ENCODE results near the gene CIROP.

CIROP gene

GRCh38 chr14:23141706-23142444, 37.1 kb upstream of the CIROP start:
- TF ChIP-seq POLR2A (IDR thresholded peaks at IDR 0.05; ENCODE audit: low read depth, low read length) = no peak
- peak; percentile 15 for DNase-seq (ENCODE audit: insufficient read length, low spot score)
- no peak for FAIRE-seq

GRCh38 chr14:23140371-23140770, 35.6 kb upstream of the CIROP start:
- TF ChIP-seq POLR2A (IDR thresholded peaks at IDR 0.05; ENCODE audit: low read depth, low read length) = no peak
- FAIRE-seq = no peak
- no peak for DNase-seq (ENCODE audit: insufficient read length, low spot score)

- DNase-seq (ENCODE audit: insufficient read length, low spot score) = no peak
- no peak for TF ChIP-seq POLR2A (IDR thresholded peaks at IDR 0.05; ENCODE audit: low read depth, low read length)
- FAIRE-seq = no peak
These were observed 35.1 kb upstream of the CIROP start for GRCh38 chr14:23139874-23140273.

GRCh38 chr14:23137813-23138535, 33.2 kb upstream of the CIROP start:
- no peak for TF ChIP-seq POLR2A (IDR thresholded peaks at IDR 0.05; ENCODE audit: low read depth, low read length)
- no peak for FAIRE-seq
- no peak for DNase-seq (ENCODE audit: insufficient read length, low spot score)

GRCh38 chr14:23137192-23137812, 32.5 kb upstream of the CIROP start:
- FAIRE-seq (no peak), DNase-seq (ENCODE audit: insufficient read length, low spot score) (no peak)
- no peak for TF ChIP-seq POLR2A (IDR thresholded peaks at IDR 0.05; ENCODE audit: low read depth, low read length)

GRCh38 chr14:23136566-23137133, 31.9 kb upstream of the CIROP start:
- no peak for DNase-seq (ENCODE audit: insufficient read length, low spot score)
- no peak for FAIRE-seq
- no peak for TF ChIP-seq POLR2A (IDR thresholded peaks at IDR 0.05; ENCODE audit: low read depth, low read length)

DNA sequence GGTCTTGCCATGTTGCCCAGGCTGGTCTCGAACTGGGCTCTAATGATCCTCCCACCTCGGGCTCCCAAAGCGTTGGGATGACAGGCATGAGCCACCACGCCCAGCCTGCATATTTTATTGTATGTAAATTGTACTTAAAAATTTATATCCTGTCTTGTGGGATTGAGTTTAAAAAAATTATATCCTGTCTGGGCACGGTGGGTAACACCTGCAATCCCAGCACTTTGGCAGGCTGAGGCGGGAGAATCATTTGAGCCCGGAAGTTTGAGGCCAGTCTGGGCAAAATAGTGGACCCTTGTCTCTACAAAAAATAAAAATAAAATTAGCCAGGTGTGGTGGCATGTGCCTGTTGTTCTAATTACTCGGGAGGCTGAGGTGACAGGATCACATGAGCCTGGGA, 28.2 kb upstream of the CIROP start:
- no peak for TF ChIP-seq POLR2A (IDR thresholded peaks at IDR 0.05; ENCODE audit: low read depth, low read length)
- FAIRE-seq (no peak), DNase-seq (ENCODE audit: insufficient read length, low spot score) (no peak)

DNA sequence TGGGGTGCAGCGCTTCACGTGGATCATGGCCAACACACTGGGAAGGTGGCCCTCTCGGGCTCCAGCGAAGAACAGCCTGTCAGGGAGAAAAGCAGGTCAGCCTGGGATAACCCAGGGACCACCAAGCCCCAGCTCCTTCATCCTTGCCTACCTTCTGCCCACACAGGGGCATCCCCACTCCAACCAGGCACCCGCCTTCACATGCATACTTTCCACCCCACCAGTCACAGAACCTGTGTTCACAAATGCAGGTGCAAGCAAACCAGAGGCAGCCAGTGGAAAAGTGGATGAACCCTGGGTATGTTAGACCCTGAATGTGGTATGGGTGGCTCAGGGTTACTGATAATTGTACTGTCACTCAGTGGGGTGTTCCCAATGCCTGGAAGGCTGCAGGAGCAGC, 26.7 kb upstream of the CIROP start:
- FAIRE-seq (no peak), DNase-seq (ENCODE audit: insufficient read length, low spot score) (no peak)
- TF ChIP-seq POLR2A (IDR thresholded peaks at IDR 0.05; ENCODE audit: low read depth, low read length) = no peak

- FAIRE-seq (no peak), DNase-seq (ENCODE audit: insufficient read length, low spot score) (no peak)
- TF ChIP-seq POLR2A (IDR thresholded peaks at IDR 0.05; ENCODE audit: low read depth, low read length) = no peak
These were observed 26.1 kb upstream of the CIROP start for GRCh38 chr14:23130871-23131270.

DNA sequence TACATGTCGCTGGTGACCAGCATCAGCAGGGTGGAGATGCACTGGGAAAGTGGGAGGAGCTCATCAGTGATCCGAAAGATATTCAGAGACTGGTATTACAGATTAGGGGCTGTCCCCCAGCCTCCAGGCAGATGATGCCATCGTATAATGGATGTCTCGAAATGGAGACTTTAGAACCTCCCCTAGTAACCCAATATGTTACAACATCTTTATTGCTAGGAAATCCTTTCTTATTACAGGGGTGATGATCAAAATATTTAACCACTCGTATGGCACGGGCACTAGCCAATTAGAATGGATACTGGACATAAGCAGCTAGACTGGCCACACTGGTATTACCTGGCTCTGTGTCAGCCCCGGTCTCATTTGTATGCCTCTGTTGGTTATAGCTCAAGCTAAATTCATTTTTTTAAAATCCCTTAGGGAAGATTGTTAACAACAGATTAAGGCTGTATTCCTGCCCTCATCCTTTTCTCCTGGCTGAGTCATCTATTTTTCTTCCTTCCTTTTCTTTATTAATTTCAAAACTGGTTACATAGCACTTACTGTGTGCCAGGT, 25.0 kb upstream of the CIROP start:
- TF ChIP-seq POLR2A (IDR thresholded peaks at IDR 0.05; ENCODE audit: low read depth, low read length) = no peak
- FAIRE-seq = no peak
- no peak for DNase-seq (ENCODE audit: insufficient read length, low spot score)

GRCh38 chr14:23128969-23129758, 24.4 kb upstream of the CIROP start:
- FAIRE-seq (no peak), DNase-seq (ENCODE audit: insufficient read length, low spot score) (no peak)
- TF ChIP-seq POLR2A (IDR thresholded peaks at IDR 0.05; ENCODE audit: low read depth, low read length) = no peak

GRCh38 chr14:23127861-23128260, 23.1 kb upstream of the CIROP start:
- no peak for TF ChIP-seq POLR2A (IDR thresholded peaks at IDR 0.05; ENCODE audit: low read depth, low read length)
- DNase-seq (ENCODE audit: insufficient read length, low spot score) (no peak), FAIRE-seq (no peak)

- FAIRE-seq (no peak), DNase-seq (ENCODE audit: insufficient read length, low spot score) (no peak)
- no peak for TF ChIP-seq POLR2A (IDR thresholded peaks at IDR 0.05; ENCODE audit: low read depth, low read length)
These were observed 21.9 kb upstream of the CIROP start for GRCh38 chr14:23126548-23127278.
